ENCODE measurements around the gene FGF6. TPM values are rescaled to one million over a fixed set of nuclear protein-coding genes. Genes with fewer than 3 reads are reported as not detected.

Gene FGF6
- total and polyA plus RNA-seq, 2 experiments from 2014 or later: not detected

- Histone ChIP-seq H3K27ac (ENCODE audit: low read depth) (no peak overlapping the region), H3F3A (replicated peaks; ENCODE audit: low read depth) (no peaks in the 10 kb centered on the region), H2AFZ (no peak overlapping the region), H3K4me1 (ENCODE audit: insufficient read depth) (no peaks in the 10 kb centered on the region), H3K4me2 (no peak overlapping the region), H3K9me2 (ENCODE audit: insufficient read depth) (0 out of 2 replicates have a peak, but pooled peaks cover 3% of the 10 kb centered on the region), H4K20me1 (replicated peaks; ENCODE audit: insufficient read depth) (no peaks in the 10 kb centered on the region), H3K27me3 (ENCODE audit: insufficient read depth) (no peaks in the 10 kb centered on the region), H3K36me3 (ENCODE audit: insufficient read depth) (no peaks in the 10 kb centered on the region), H3K79me2 (replicated peaks; ENCODE audit: insufficient read depth) (no peaks in the 10 kb centered on the region), H3K4me3 (no peak overlapping the region)
- no peak overlapping the region for H3K4me3 Mint-ChIP-seq
- ATAC-seq (no peak), DNase-seq (ENCODE audit: low spot score) (no peak)
- peaks cover 5% of the 10 kb centered on the region for H3K27me3 Mint-ChIP-seq (ENCODE audit: insufficient read depth, low read depth, poor library complexity)
- TF ChIP-seq EZH2 (IDR thresholded peaks at IDR 0.05; ENCODE audit: low read depth, unreplicated experiment) (no peak), JUNB (IDR thresholded peaks at IDR 0.05; ENCODE audit: unreplicated experiment) (no peak), ZNF114 (CRISPR knock-in tag; IDR thresholded peaks at IDR 0.05) (no peak), EZH2phosphoT487 (IDR thresholded peaks at IDR 0.05; ENCODE audit: unreplicated experiment) (no peak)
- no peak overlapping the region for H3K27ac Mint-ChIP-seq
- H3K36me3 Mint-ChIP-seq (ENCODE audit: low read depth): no peaks in the 10 kb centered on the region
- H3K9me3 Mint-ChIP-seq: no peaks in the 10 kb centered on the region
- no peaks in the 10 kb centered on the region for H3K4me1 Mint-ChIP-seq
These were observed 57.0 kb downstream of the FGF6 start for GRCh38 chr12:4388662-4389061.

GRCh38 chr12:4388032-4388431 lies 57.6 kb downstream of the FGF6 start:
- H3K36me3 ChIP-seq (ENCODE audit: insufficient read depth): no peaks in the 10 kb centered on the region
- no peaks in the 10 kb centered on the region for H3K27me3 ChIP-seq (ENCODE audit: insufficient read depth)
- Mint-ChIP-seq H3K36me3 (ENCODE audit: low read depth) (no peaks in the 10 kb centered on the region), H3K27me3 (ENCODE audit: insufficient read depth, low read depth, poor library complexity) (peaks cover 5% of the 10 kb centered on the region), H3K4me3 (no peak overlapping the region), H3K4me1 (no peaks in the 10 kb centered on the region), H3K27ac (no peak overlapping the region), H3K9me3 (no peaks in the 10 kb centered on the region)
- no peaks in the 10 kb centered on the region for H3K4me1 ChIP-seq (ENCODE audit: insufficient read depth)
- H3K4me3 ChIP-seq: no peak overlapping the region
- no peak overlapping the region for H3K27ac ChIP-seq (ENCODE audit: low read depth)
- 0 out of 2 replicates have a peak, but pooled peaks cover 3% of the 10 kb centered on the region for H3K9me2 ChIP-seq (ENCODE audit: insufficient read depth)
- no peak for ATAC-seq
- no peak overlapping the region for H2AFZ ChIP-seq
- TF ChIP-seq ZNF114 (CRISPR knock-in tag; IDR thresholded peaks at IDR 0.05) (no peak), STAT1 (IDR thresholded peaks at IDR 0.05; ENCODE audit: unreplicated experiment) (no peak), JUNB (IDR thresholded peaks at IDR 0.05; ENCODE audit: unreplicated experiment) (no peak), ETS1 (IDR thresholded peaks at IDR 0.05) (no peak), EZH2phosphoT487 (IDR thresholded peaks at IDR 0.05; ENCODE audit: unreplicated experiment) (no peak), CREB1 (CRISPR knock-in tag; IDR thresholded peaks at IDR 0.05; ENCODE audit: low read depth) (no peak), REST (IDR thresholded peaks at IDR 0.05; ENCODE audit: unreplicated experiment) (no peak), POLR2AphosphoS5 (IDR thresholded peaks at IDR 0.05; ENCODE audit: low read depth) (no peak)
- no peak overlapping the region for H3K4me2 ChIP-seq
- no peaks in the 10 kb centered on the region for H3F3A ChIP-seq (replicated peaks; ENCODE audit: low read depth)
- no peak for DNase-seq (ENCODE audit: low spot score)
- no peaks in the 10 kb centered on the region for H4K20me1 ChIP-seq (replicated peaks; ENCODE audit: insufficient read depth)
- no peaks in the 10 kb centered on the region for H3K79me2 ChIP-seq (replicated peaks; ENCODE audit: insufficient read depth)

Measured in GM23338 (cell line).